Skeletal muscle satellite cell (primary cell): Measurements from ENCODE around the gene GBF1. TPM values are rescaled to one million over a fixed set of nuclear protein-coding genes. Genes with fewer than 3 reads are reported as not detected.
A peak's percentile ranks its signal among the peaks of the same experiment; 100 is the strongest.
"Not testable (repeated sequence)": the region's sequence is repeated elsewhere in the genome, so short reads cannot be mapped to it uniquely, and the experiment has no call there.

Source experiments
- H3K27me3 ChIP-seq: 2 replicates; pipeline ENCODE4 v1.7.0; 2013; ENCODE audit warnings: low read length; ENCODE audit not compliant: control insufficient read depth, insufficient read depth
- H3K36me3 ChIP-seq: 2 replicates; pipeline ENCODE4 v1.7.0; 2013; ENCODE audit warnings: mild to moderate bottlenecking, control low read depth, low read length; ENCODE audit not compliant: insufficient read depth
- H3K4me1 ChIP-seq: 2 replicates; pipeline ENCODE4 v1.7.0; 2013; ENCODE audit warnings: low read length; ENCODE audit not compliant: control insufficient read depth, insufficient read depth
- H3K4me2 ChIP-seq: 2 replicates; pipeline ENCODE4 v1.7.0; 2013; ENCODE audit warnings: mild to moderate bottlenecking, low read length
- H3K4me3 ChIP-seq: 2 replicates; pipeline ENCODE4 v1.7.0; 2013; ENCODE audit warnings: low read length
- H3K9ac ChIP-seq: 2 replicates; pipeline ENCODE4 v1.7.0; 2013; ENCODE audit warnings: mild to moderate bottlenecking, low read depth, low read length, moderate library complexity
- H3K9me3 ChIP-seq: replicated peaks from 2 replicates; pipeline ENCODE4 v1.7.0; 2013; ENCODE audit warnings: mild to moderate bottlenecking, control low read depth, low read length
- total RNA-seq: library from RNA; depleted of rRNA; stranded (reverse); fragments of >200 nt; gene quantifications from 2 replicates; pipeline ENCODE4 v1.2.3, GENCODE V29; 2012; rRNA removed

The GBF1 gene
- total RNA-seq, result 36.9 and 39.0 TPM in 2 replicates

GRCh38 chr10:102245082-102245931 is at the start of gene GBF1:
GBF1 (plus strand) TSS chr10:102245532; CDS start chr10:102258939, 13,407 bp downstream.
- H3K36me3 ChIP-seq, result no peaks in the 10 kb centered on the region
- peak within 1 kb of the TSS; percentile 91 for H3K4me3 ChIP-seq
- H3K4me1 ChIP-seq, result peaks cover 56% of the 10 kb centered on the region
- no peaks in the 10 kb centered on the region for H3K27me3 ChIP-seq
- no peaks in the 10 kb centered on the region for H3K9me3 ChIP-seq
- H3K4me2 ChIP-seq, result peak within 1 kb of the TSS; percentile 90
- H3K9ac ChIP-seq, result peak within 1 kb of the TSS; percentile 90

GRCh38 chr10:102196893-102197292 is 48.4 kb upstream of the GBF1 start:
- H3K9me3 ChIP-seq, result no peaks in the 10 kb centered on the region
- H3K27me3 ChIP-seq, result peaks cover 29% of the 10 kb centered on the region
- H3K4me2 ChIP-seq, result no peak overlapping the region
- no peak overlapping the region for H3K9ac ChIP-seq
- peaks cover 5% of the 10 kb centered on the region for H3K4me1 ChIP-seq
- H3K4me3 ChIP-seq, result no peak overlapping the region
- no peaks in the 10 kb centered on the region for H3K36me3 ChIP-seq

- Histone ChIP-seq H3K9me3 (no peaks in the 10 kb centered on the region), H3K4me3 (no peak overlapping the region), H3K9ac (no peak overlapping the region), H3K36me3 (no peaks in the 10 kb centered on the region), H3K27me3 (peaks cover 38% of the 10 kb centered on the region), H3K4me2 (no peak overlapping the region), H3K4me1 (peaks cover 5% of the 10 kb centered on the region)
Observed at GRCh38 chr10:102198027-102198426, 47.3 kb upstream of the GBF1 start.

GRCh38 chr10:102200751-102201640 is 44.3 kb upstream of the GBF1 start:
- Histone ChIP-seq H3K4me2 (no peak overlapping the region), H3K9ac (no peak overlapping the region), H3K4me3 (no peak overlapping the region), H3K27me3 (peaks cover 40% of the 10 kb centered on the region), H3K4me1 (no peaks in the 10 kb centered on the region), H3K36me3 (no peaks in the 10 kb centered on the region), H3K9me3 (peaks cover 9% of the 10 kb centered on the region)

GRCh38 chr10:102202386-102202785 is 42.9 kb upstream of the GBF1 start:
- H3K9ac ChIP-seq, result no peak overlapping the region
- no peaks in the 10 kb centered on the region for H3K36me3 ChIP-seq
- H3K4me2 ChIP-seq, result no peak overlapping the region
- H3K9me3 ChIP-seq, result peaks cover 9% of the 10 kb centered on the region
- no peak overlapping the region for H3K4me3 ChIP-seq
- H3K4me1 ChIP-seq, result no peaks in the 10 kb centered on the region
- H3K27me3 ChIP-seq, result peaks cover 40% of the 10 kb centered on the region

- Histone ChIP-seq H3K27me3 (peaks cover 16% of the 10 kb centered on the region), H3K4me3 (no peak overlapping the region), H3K9me3 (peaks cover 9% of the 10 kb centered on the region), H3K4me1 (peaks cover 4% of the 10 kb centered on the region), H3K9ac (no peak overlapping the region), H3K4me2 (no peak overlapping the region), H3K36me3 (no peaks in the 10 kb centered on the region)
Observed at GRCh38 chr10:102208311-102209035, 36.9 kb upstream of the GBF1 start.

- Histone ChIP-seq H3K4me2 (no peak overlapping the region), H3K4me1 (peaks cover 4% of the 10 kb centered on the region), H3K9ac (no peak overlapping the region), H3K36me3 (no peaks in the 10 kb centered on the region), H3K27me3 (peaks cover 11% of the 10 kb centered on the region), H3K9me3 (no peaks in the 10 kb centered on the region), H3K4me3 (no peak overlapping the region)
Observed at GRCh38 chr10:102211615-102212299, 33.6 kb upstream of the GBF1 start.

- not testable (repeated sequence) for H3K9ac ChIP-seq, H3K9me3 ChIP-seq, H3K4me3 ChIP-seq, H3K4me2 ChIP-seq, H3K36me3 ChIP-seq, H3K4me1 ChIP-seq
- H3K27me3 ChIP-seq, result peaks cover 11% of the 10 kb centered on the region
Observed at GRCh38 chr10:102213599-102213998, 31.7 kb upstream of the GBF1 start.

- no peaks in the 10 kb centered on the region for H3K4me1 ChIP-seq
- no peaks in the 10 kb centered on the region for H3K36me3 ChIP-seq
- no peak overlapping the region for H3K4me3 ChIP-seq
- H3K27me3 ChIP-seq, result peaks cover 15% of the 10 kb centered on the region
- no peaks in the 10 kb centered on the region for H3K9me3 ChIP-seq
- H3K9ac ChIP-seq, result no peak overlapping the region
- H3K4me2 ChIP-seq, result no peak overlapping the region
Observed at GRCh38 chr10:102219370-102219769, 26.0 kb upstream of the GBF1 start.

GRCh38 chr10:102220612-102221011 is 24.7 kb upstream of the GBF1 start:
- Histone ChIP-seq H3K27me3 (peaks cover 15% of the 10 kb centered on the region), H3K4me1 (peaks cover 6% of the 10 kb centered on the region), H3K36me3 (no peaks in the 10 kb centered on the region), H3K9ac (no peak overlapping the region), H3K4me2 (no peak overlapping the region), H3K4me3 (no peak overlapping the region), H3K9me3 (no peaks in the 10 kb centered on the region)
